ENCODE data around the gene GALNT10. TPM values are rescaled to one million over a fixed set of nuclear protein-coding genes. Genes with fewer than 3 reads are reported as not detected.

The GALNT10 gene
- total RNA-seq, 2 donors from 2014 or later = 41.7 to 47.4 TPM

- Mint-ChIP-seq H3K4me1 (ENCODE audit: low read depth) (no peaks in the 10 kb centered on the region), H3K36me3 (ENCODE audit: insufficient read depth in 2 of 2) (no peaks in the 10 kb centered on the region), H3K4me3 (no peak overlapping the region), H3K27ac (no peak overlapping the region), H3K9me3 (no peaks in the 10 kb centered on the region), H3K27me3 (ENCODE audit: low read depth) (no peaks in the 10 kb centered on the region)
- DNase-seq (no peak), ATAC-seq (replicated peaks in 1 of 2) (no peak)
Observed at GRCh38 chr5:154364771-154365170, 174.2 kb downstream of the GALNT10 start.

- H3K9me3 Mint-ChIP-seq = no peaks in the 10 kb centered on the region
- H3K4me3 Mint-ChIP-seq = no peak overlapping the region
- ATAC-seq (replicated peaks in 1 of 2) (no peak), DNase-seq (no peak)
- no peaks in the 10 kb centered on the region for H3K36me3 Mint-ChIP-seq (ENCODE audit: insufficient read depth in 2 of 2)
- no peaks in the 10 kb centered on the region for H3K27me3 Mint-ChIP-seq (ENCODE audit: low read depth)
- H3K4me1 Mint-ChIP-seq (ENCODE audit: low read depth) = no peaks in the 10 kb centered on the region
- no peak overlapping the region for H3K27ac Mint-ChIP-seq
Observed at GRCh38 chr5:154365823-154366222, 175.3 kb downstream of the GALNT10 start.

- Mint-ChIP-seq H3K4me1 (ENCODE audit: low read depth) (no peaks in the 10 kb centered on the region), H3K27ac (no peak overlapping the region), H3K27me3 (ENCODE audit: low read depth) (no peaks in the 10 kb centered on the region), H3K9me3 (no peaks in the 10 kb centered on the region), H3K36me3 (ENCODE audit: insufficient read depth in 2 of 2) (no peaks in the 10 kb centered on the region), H3K4me3 (no peak overlapping the region)
- ATAC-seq (replicated peaks in 1 of 2) (no peak), DNase-seq (no peak)
Observed at GRCh38 chr5:154366353-154366752, 175.8 kb downstream of the GALNT10 start.

GRCh38 chr5:154367101-154367500, 176.6 kb downstream of the GALNT10 start:
- H3K9me3 Mint-ChIP-seq = no peaks in the 10 kb centered on the region
- H3K36me3 Mint-ChIP-seq (ENCODE audit: insufficient read depth in 2 of 2) = no peaks in the 10 kb centered on the region
- no peaks in the 10 kb centered on the region for H3K27me3 Mint-ChIP-seq (ENCODE audit: low read depth)
- no peaks in the 10 kb centered on the region for H3K4me1 Mint-ChIP-seq (ENCODE audit: low read depth)
- H3K27ac Mint-ChIP-seq = no peak overlapping the region
- ATAC-seq (replicated peaks in 1 of 2) = peak; percentile 68 to 77
- no peak for DNase-seq
- no peak overlapping the region for H3K4me3 Mint-ChIP-seq

GRCh38 chr5:154368041-154368800, 177.7 kb downstream of the GALNT10 start:
- DNase-seq (no peak), ATAC-seq (replicated peaks in 1 of 2) (no peak)
- Mint-ChIP-seq H3K36me3 (ENCODE audit: insufficient read depth in 2 of 2) (no peaks in the 10 kb centered on the region), H3K4me1 (ENCODE audit: low read depth) (no peaks in the 10 kb centered on the region), H3K27ac (peak overlapping the region; percentile 12), H3K9me3 (no peaks in the 10 kb centered on the region), H3K4me3 (no peak overlapping the region), H3K27me3 (ENCODE audit: low read depth) (no peaks in the 10 kb centered on the region)

- H3K4me3 Mint-ChIP-seq = no peak overlapping the region
- ATAC-seq (replicated peaks in 1 of 2) = no peak
- H3K4me1 Mint-ChIP-seq (ENCODE audit: low read depth) = no peaks in the 10 kb centered on the region
- H3K27me3 Mint-ChIP-seq (ENCODE audit: low read depth) = no peaks in the 10 kb centered on the region
- no peaks in the 10 kb centered on the region for H3K9me3 Mint-ChIP-seq
- H3K27ac Mint-ChIP-seq = no peak overlapping the region
- DNase-seq = no peak
- H3K36me3 Mint-ChIP-seq (ENCODE audit: insufficient read depth in 2 of 2) = no peaks in the 10 kb centered on the region
Observed at GRCh38 chr5:154369682-154370081, 179.1 kb downstream of the GALNT10 start.

- no peak for DNase-seq
- ATAC-seq (replicated peaks in 1 of 2) = no peak
- Mint-ChIP-seq H3K27ac (no peak overlapping the region), H3K4me1 (ENCODE audit: low read depth) (no peaks in the 10 kb centered on the region), H3K4me3 (no peak overlapping the region), H3K36me3 (ENCODE audit: insufficient read depth in 2 of 2) (no peaks in the 10 kb centered on the region), H3K27me3 (ENCODE audit: low read depth) (no peaks in the 10 kb centered on the region), H3K9me3 (no peaks in the 10 kb centered on the region)
Observed at GRCh38 chr5:154370119-154370518, 179.6 kb downstream of the GALNT10 start.

GRCh38 chr5:154370813-154371212, 180.3 kb downstream of the GALNT10 start:
- Mint-ChIP-seq H3K9me3 (no peaks in the 10 kb centered on the region), H3K27ac (no peak overlapping the region), H3K4me3 (no peak overlapping the region), H3K36me3 (ENCODE audit: insufficient read depth in 2 of 2) (no peaks in the 10 kb centered on the region), H3K4me1 (ENCODE audit: low read depth) (no peaks in the 10 kb centered on the region), H3K27me3 (ENCODE audit: low read depth) (no peaks in the 10 kb centered on the region)
- ATAC-seq (replicated peaks in 1 of 2) (no peak), DNase-seq (no peak)

- Mint-ChIP-seq H3K4me1 (ENCODE audit: low read depth) (no peaks in the 10 kb centered on the region), H3K36me3 (ENCODE audit: insufficient read depth in 2 of 2) (no peaks in the 10 kb centered on the region), H3K27me3 (ENCODE audit: low read depth) (no peaks in the 10 kb centered on the region), H3K9me3 (no peaks in the 10 kb centered on the region), H3K4me3 (no peak overlapping the region), H3K27ac (no peak overlapping the region)
- DNase-seq (no peak), ATAC-seq (replicated peaks in 1 of 2) (no peak)
Observed at GRCh38 chr5:154371687-154372086, 181.2 kb downstream of the GALNT10 start.

GRCh38 chr5:154372661-154373060, 182.1 kb downstream of the GALNT10 start:
- Mint-ChIP-seq H3K4me3 (no peak overlapping the region), H3K27ac (no peak overlapping the region), H3K4me1 (ENCODE audit: low read depth) (no peaks in the 10 kb centered on the region), H3K36me3 (ENCODE audit: insufficient read depth in 2 of 2) (peaks cover 0 to 5% of the 10 kb centered on the region in 2 donors), H3K9me3 (no peaks in the 10 kb centered on the region), H3K27me3 (ENCODE audit: low read depth) (no peaks in the 10 kb centered on the region)
- DNase-seq = no peak
- no peak for ATAC-seq (replicated peaks in 1 of 2)

GRCh38 chr5:154373326-154373725, 182.8 kb downstream of the GALNT10 start:
- DNase-seq (no peak), ATAC-seq (replicated peaks in 1 of 2) (no peak)
- peaks cover 0 to 5% of the 10 kb centered on the region in 2 donors for H3K36me3 Mint-ChIP-seq (ENCODE audit: insufficient read depth in 2 of 2)
- H3K4me1 Mint-ChIP-seq (ENCODE audit: low read depth) = no peaks in the 10 kb centered on the region
- no peaks in the 10 kb centered on the region for H3K9me3 Mint-ChIP-seq
- H3K27ac Mint-ChIP-seq = no peak overlapping the region
- H3K27me3 Mint-ChIP-seq (ENCODE audit: low read depth) = no peaks in the 10 kb centered on the region
- H3K4me3 Mint-ChIP-seq = no peak overlapping the region

GRCh38 chr5:154373729-154374179, 183.2 kb downstream of the GALNT10 start:
- Mint-ChIP-seq H3K9me3 (no peaks in the 10 kb centered on the region), H3K27ac (no peak overlapping the region), H3K4me3 (no peak overlapping the region), H3K27me3 (ENCODE audit: low read depth) (no peaks in the 10 kb centered on the region), H3K4me1 (ENCODE audit: low read depth) (no peaks in the 10 kb centered on the region), H3K36me3 (ENCODE audit: insufficient read depth in 2 of 2) (peaks cover 0 to 5% of the 10 kb centered on the region in 2 donors)
- DNase-seq (no peak), ATAC-seq (replicated peaks in 1 of 2) (no peak)

GRCh38 chr5:154374264-154374663, 183.7 kb downstream of the GALNT10 start:
- no peaks in the 10 kb centered on the region for H3K27me3 Mint-ChIP-seq (ENCODE audit: low read depth)
- H3K27ac Mint-ChIP-seq = no peak overlapping the region
- H3K4me3 Mint-ChIP-seq = no peak overlapping the region
- no peaks in the 10 kb centered on the region for H3K9me3 Mint-ChIP-seq
- H3K36me3 Mint-ChIP-seq (ENCODE audit: insufficient read depth in 2 of 2) = peaks cover 0 to 5% of the 10 kb centered on the region in 2 donors
- H3K4me1 Mint-ChIP-seq (ENCODE audit: low read depth) = no peaks in the 10 kb centered on the region
- ATAC-seq (replicated peaks in 1 of 2) (no peak), DNase-seq (no peak)
